Measurements from ENCODE around the gene LRRC52. TPM values are rescaled to one million over a fixed set of nuclear protein-coding genes. Genes with fewer than 3 reads are reported as not detected.
"Not testable (repeated sequence)": the region's sequence is repeated elsewhere in the genome, so short reads cannot be mapped to it uniquely, and the experiment has no call there.

Gene LRRC52
- total and polyA plus RNA-seq, 3 experiments from 2014 or later, result not detected

DNA sequence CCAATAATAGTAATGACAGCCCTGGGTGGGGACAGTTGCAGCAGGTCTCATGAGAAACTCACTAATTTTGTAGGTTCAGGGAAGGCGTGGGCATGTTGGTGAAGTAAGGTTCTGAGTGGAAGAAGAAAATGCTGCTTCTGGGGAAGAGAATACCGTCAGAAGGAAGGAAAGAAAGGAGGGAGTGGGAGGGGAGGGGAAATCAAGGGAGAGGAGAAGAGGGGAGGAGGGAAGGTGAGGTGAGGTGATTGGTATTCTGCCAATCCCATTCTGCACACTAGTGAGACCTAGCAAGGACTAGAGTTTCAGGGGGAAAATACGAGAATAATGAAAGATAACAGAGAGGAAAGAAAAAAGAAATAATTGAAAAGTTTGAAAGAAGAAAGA is 54.9 kb downstream of the LRRC52 start:
- no peaks in the 10 kb centered on the region for H3K9me3 ChIP-seq (ENCODE audit: low read length)
- no peaks in the 10 kb centered on the region for H3K9me3 Mint-ChIP-seq
- peak overlapping the region; percentile 84 to 95 (median 91) for H3K4me3 Mint-ChIP-seq
- peaks cover 14 to 25% of the 10 kb centered on the region in 2 donors for H3K27me3 Mint-ChIP-seq
- no peaks in the 10 kb centered on the region for H3K36me3 ChIP-seq (ENCODE audit: insufficient read depth, low read length)
- H3K4me3 ChIP-seq (ENCODE audit: low read length), result peak overlapping the region; percentile 68
- H3K4me1 Mint-ChIP-seq, result peaks cover 18 to 26% (median 22%) of the 10 kb centered on the region in 3 donors
- DNase-seq, result no peak
- H3K4me1 ChIP-seq (ENCODE audit: insufficient read depth, low read length), result peaks cover 14% of the 10 kb centered on the region
- POLR2A ChIA-PET, result no interaction called here
- H3K36me3 Mint-ChIP-seq, result peaks cover 0 to 3% (median 0%) of the 10 kb centered on the region in 3 donors
- H3K27ac Mint-ChIP-seq, result peak overlapping the region; percentile 73 to 99 (median 94)
- CTCF ChIA-PET, result interaction anchor here (1.3 to 20.5 kb wide), 8 partner anchors 11 to 325 kb away, joined by 3 to 276 read pairs (median 6); partner anchors contain the start of gene ALDH9A1
- H3K27me3 ChIP-seq (ENCODE audit: insufficient read depth, low read length, poor library complexity, severe bottlenecking), result peaks cover under 1% of the 10 kb centered on the region
- H3K27ac ChIP-seq (ENCODE audit: low read depth, low read length), result peak overlapping the region; percentile 71

DNA sequence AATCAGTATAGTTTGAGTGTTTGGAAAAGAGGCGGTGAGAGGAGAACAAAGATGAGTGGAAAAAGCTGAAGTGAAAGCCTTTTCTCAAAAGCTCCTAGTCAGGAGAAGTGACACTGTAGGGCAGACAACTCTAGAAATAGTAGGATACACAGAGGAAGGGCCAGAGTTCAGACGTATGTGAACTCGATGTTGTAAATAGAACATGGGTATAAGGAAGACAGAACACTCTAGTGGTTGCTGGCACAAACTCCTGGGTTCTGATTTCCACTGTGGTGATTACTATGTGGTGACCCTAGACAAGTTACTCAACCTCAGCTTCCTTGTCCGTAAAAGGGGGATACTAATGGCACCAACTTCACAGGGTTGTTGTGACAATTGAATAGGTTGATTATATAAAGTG is 57.0 kb downstream of the LRRC52 start:
- no peaks in the 10 kb centered on the region for H3K27me3 ChIP-seq (ENCODE audit: insufficient read depth, low read length, poor library complexity, severe bottlenecking)
- H3K36me3 ChIP-seq (ENCODE audit: insufficient read depth, low read length), result no peaks in the 10 kb centered on the region
- Mint-ChIP-seq H3K4me1 (peaks cover 18 to 26% (median 22%) of the 10 kb centered on the region in 3 donors), H3K27me3 (peaks cover 6 to 9% of the 10 kb centered on the region in 2 donors), H3K9me3 (no peaks in the 10 kb centered on the region), H3K36me3 (peaks cover 0 to 3% (median 0%) of the 10 kb centered on the region in 3 donors), H3K27ac (no peak overlapping the region), H3K4me3 (no peak overlapping the region)
- ChIA-PET POLR2A (no interaction called here), CTCF (interaction anchor here (0.7 to 20.5 kb wide), 9 partner anchors 8 to 324 kb away, joined by 3 to 276 read pairs (median 6); partner anchors contain the start of gene MGST3)
- no peak overlapping the region for H3K4me3 ChIP-seq (ENCODE audit: low read length)
- no peaks in the 10 kb centered on the region for H3K9me3 ChIP-seq (ENCODE audit: low read length)
- peaks cover 14% of the 10 kb centered on the region for H3K4me1 ChIP-seq (ENCODE audit: insufficient read depth, low read length)
- no peak overlapping the region for H3K27ac ChIP-seq (ENCODE audit: low read depth, low read length)
- no peak for DNase-seq

DNA sequence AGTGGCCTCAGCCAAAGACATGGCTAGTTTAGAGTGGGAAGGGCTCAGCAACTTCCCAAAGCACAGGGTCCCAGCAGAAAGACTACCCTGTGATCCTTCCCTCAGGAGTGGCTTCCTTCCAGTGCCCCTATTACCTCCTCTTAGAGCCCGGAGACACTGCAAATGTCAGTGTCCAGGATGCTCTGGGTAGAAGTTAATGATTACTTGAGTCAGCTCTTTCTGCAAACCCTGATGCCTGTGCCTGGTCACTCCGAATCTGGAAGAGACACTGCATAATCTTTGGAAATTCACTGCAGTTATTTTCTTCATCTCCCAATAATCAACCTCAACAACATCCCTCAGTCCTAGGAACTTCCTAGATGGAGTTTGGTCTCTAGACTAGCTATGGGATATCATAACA is 60.0 kb downstream of the LRRC52 start:
- Mint-ChIP-seq H3K9me3 (no peaks in the 10 kb centered on the region), H3K4me1 (peaks cover 2 to 8% (median 5%) of the 10 kb centered on the region in 3 donors), H3K4me3 (no peak overlapping the region), H3K36me3 (no peaks in the 10 kb centered on the region), H3K27me3 (peaks cover 0 to 5% of the 10 kb centered on the region in 2 donors), H3K27ac (no peak overlapping the region)
- H3K27ac ChIP-seq (ENCODE audit: low read depth, low read length), result no peak overlapping the region
- no peak for DNase-seq
- peaks cover 2% of the 10 kb centered on the region for H3K4me1 ChIP-seq (ENCODE audit: insufficient read depth, low read length)
- no peaks in the 10 kb centered on the region for H3K36me3 ChIP-seq (ENCODE audit: insufficient read depth, low read length)
- ChIA-PET CTCF (interaction anchor here (9.2 kb wide), 1 partner anchor 308 kb away, joined by 116 read pairs; no protein-coding TSS in a partner anchor), POLR2A (no interaction called here)
- H3K4me3 ChIP-seq (ENCODE audit: low read length), result no peak overlapping the region
- H3K27me3 ChIP-seq (ENCODE audit: insufficient read depth, low read length, poor library complexity, severe bottlenecking), result no peaks in the 10 kb centered on the region
- no peaks in the 10 kb centered on the region for H3K9me3 ChIP-seq (ENCODE audit: low read length)

DNA sequence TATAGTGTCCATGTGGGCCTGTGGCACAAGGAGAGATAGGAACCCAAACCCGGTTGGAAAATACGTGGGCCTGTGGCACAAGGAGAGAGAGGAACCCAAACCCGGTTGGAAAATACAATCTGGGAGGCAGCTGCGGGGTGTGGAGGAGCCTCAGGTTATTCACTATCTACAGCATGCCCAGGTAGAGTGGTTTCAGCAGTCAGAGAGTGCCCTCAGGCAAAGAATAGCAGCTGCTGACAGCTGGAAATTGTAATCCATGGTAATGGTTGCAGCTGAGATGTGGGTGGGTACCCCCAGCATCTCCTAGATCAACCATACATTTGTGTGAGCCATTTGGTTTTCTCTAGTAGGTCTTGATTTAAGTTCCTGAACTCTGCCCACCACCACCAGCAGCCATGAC is 61.4 kb downstream of the LRRC52 start:
- Mint-ChIP-seq H3K9me3 (no peaks in the 10 kb centered on the region), H3K4me1 (peaks cover 2 to 7% (median 5%) of the 10 kb centered on the region in 3 donors), H3K4me3 (no peak overlapping the region), H3K36me3 (no peaks in the 10 kb centered on the region), H3K27me3 (peaks cover 0 to 12% of the 10 kb centered on the region in 2 donors), H3K27ac (no peak overlapping the region)
- CTCF ChIA-PET, result interaction anchor here (0.6 to 0.8 kb wide), 2 partner anchors 26 to 212 kb away, joined by 3 read pairs; partner anchors contain the start of gene MGST3
- Histone ChIP-seq H3K36me3 (ENCODE audit: insufficient read depth, low read length) (no peaks in the 10 kb centered on the region), H3K27ac (ENCODE audit: low read depth, low read length) (no peak overlapping the region), H3K9me3 (ENCODE audit: low read length) (no peaks in the 10 kb centered on the region), H3K4me1 (ENCODE audit: insufficient read depth, low read length) (no peaks in the 10 kb centered on the region), H3K4me3 (ENCODE audit: low read length) (no peak overlapping the region), H3K27me3 (ENCODE audit: insufficient read depth, low read length, poor library complexity, severe bottlenecking) (no peaks in the 10 kb centered on the region)
- POLR2A ChIA-PET, result no interaction called here
- DNase-seq, result no peak

DNA sequence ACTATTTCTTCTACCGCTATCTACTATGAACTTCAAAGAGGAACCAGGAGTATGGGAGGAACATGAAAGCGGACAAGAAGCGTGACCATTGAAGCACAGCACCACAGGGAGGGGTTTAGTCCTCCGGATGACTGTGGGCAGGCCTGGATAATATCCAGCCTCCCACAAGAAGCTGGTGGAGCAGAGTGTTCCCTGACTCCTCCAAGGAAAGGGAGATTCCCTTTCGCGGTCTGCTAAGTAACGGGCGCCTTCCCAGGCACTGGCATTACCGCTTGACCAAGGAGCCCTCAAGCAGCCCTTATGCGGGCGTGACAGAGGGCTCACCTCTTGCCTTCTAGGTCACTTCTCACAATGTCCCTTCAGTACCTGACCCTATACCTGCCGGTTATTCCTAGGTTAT is 62.9 kb downstream of the LRRC52 start:
- H3K4me3 ChIP-seq (ENCODE audit: low read length); H3K9me3 ChIP-seq (ENCODE audit: low read length); H3K4me1 ChIP-seq (ENCODE audit: insufficient read depth, low read length); H3K36me3 Mint-ChIP-seq; H3K27ac ChIP-seq (ENCODE audit: low read depth, low read length); DNase-seq; H3K27ac Mint-ChIP-seq; POLR2A ChIA-PET; H3K4me1 Mint-ChIP-seq; H3K4me3 Mint-ChIP-seq; H3K36me3 ChIP-seq (ENCODE audit: insufficient read depth, low read length); H3K9me3 Mint-ChIP-seq; H3K27me3 ChIP-seq (ENCODE audit: insufficient read depth, low read length, poor library complexity, severe bottlenecking): not testable (repeated sequence)
- CTCF ChIA-PET, result interaction anchor here (0.8 to 1.1 kb wide), 2 partner anchors 16 to 307 kb away, joined by 3 read pairs; no protein-coding TSS in a partner anchor
- H3K27me3 Mint-ChIP-seq, result peaks cover 6 to 24% of the 10 kb centered on the region in 2 donors

DNA sequence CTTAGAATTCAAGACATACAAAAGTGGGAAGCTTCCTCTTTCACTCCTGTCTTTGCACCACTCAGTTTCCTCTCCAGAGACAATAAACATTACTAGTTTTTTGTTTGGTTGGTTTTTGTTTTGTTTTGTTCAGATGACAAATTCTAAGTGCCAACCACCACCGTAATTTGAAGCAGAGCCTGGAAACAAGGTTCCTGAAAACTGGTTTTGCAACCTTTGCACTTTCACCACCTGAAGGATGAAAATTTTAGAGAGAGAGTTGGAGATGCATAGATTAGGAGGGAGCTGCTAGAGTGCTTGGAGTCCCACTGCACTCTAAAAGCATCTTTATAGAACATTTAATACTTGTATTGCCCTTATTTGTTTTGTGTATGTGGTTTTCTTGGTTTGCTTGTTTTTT is 67.1 kb downstream of the LRRC52 start:
- peaks cover 0 to 4% (median 2%) of the 10 kb centered on the region in 3 donors for H3K36me3 Mint-ChIP-seq
- no peak overlapping the region for H3K27ac Mint-ChIP-seq
- Histone ChIP-seq H3K27me3 (ENCODE audit: insufficient read depth, low read length, poor library complexity, severe bottlenecking) (no peaks in the 10 kb centered on the region), H3K36me3 (ENCODE audit: insufficient read depth, low read length) (no peaks in the 10 kb centered on the region), H3K9me3 (ENCODE audit: low read length) (no peaks in the 10 kb centered on the region), H3K4me1 (ENCODE audit: insufficient read depth, low read length) (no peaks in the 10 kb centered on the region), H3K4me3 (ENCODE audit: low read length) (no peak overlapping the region), H3K27ac (ENCODE audit: low read depth, low read length) (no peak overlapping the region)
- peaks cover 13 to 49% of the 10 kb centered on the region in 2 donors for H3K27me3 Mint-ChIP-seq
- CTCF ChIA-PET, result interaction anchor here (1.1 kb wide), 1 partner anchor 11 kb away, joined by 6 read pairs; no protein-coding TSS in a partner anchor
- H3K4me3 Mint-ChIP-seq, result no peak overlapping the region
- H3K9me3 Mint-ChIP-seq, result peaks cover 3 to 16% (median 11%) of the 10 kb centered on the region in 5 donors
- POLR2A ChIA-PET, result no interaction called here
- no peaks in the 10 kb centered on the region for H3K4me1 Mint-ChIP-seq
- no peak for DNase-seq

DNA sequence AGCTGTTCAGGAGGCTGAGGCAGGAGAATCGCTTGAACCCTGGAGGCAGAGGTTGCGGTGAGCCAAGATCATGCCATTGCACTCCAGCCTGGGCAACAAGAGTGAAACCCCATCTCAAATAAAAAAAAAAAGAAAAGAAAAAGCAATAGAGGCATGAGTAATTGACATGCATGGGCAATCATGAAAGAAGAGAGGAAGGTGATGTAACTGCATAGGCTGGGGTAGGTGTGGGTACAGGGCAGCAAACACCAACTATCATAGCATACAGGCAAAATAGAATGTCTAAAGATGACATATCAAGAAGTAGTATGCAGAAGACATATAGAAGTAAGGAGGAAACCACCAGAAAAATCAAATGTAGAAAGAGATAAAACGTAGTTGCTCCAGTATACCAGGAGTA is 68.3 kb downstream of the LRRC52 start:
- H3K4me3 ChIP-seq (ENCODE audit: low read length), result no peak overlapping the region
- no peak for DNase-seq
- Mint-ChIP-seq H3K4me3 (no peak overlapping the region), H3K27ac (no peak overlapping the region), H3K4me1 (no peaks in the 10 kb centered on the region), H3K9me3 (peaks cover 3 to 16% (median 11%) of the 10 kb centered on the region in 5 donors), H3K27me3 (peaks cover 15 to 58% of the 10 kb centered on the region in 2 donors), H3K36me3 (peaks cover 0 to 4% (median 2%) of the 10 kb centered on the region in 3 donors)
- no peaks in the 10 kb centered on the region for H3K36me3 ChIP-seq (ENCODE audit: insufficient read depth, low read length)
- H3K4me1 ChIP-seq (ENCODE audit: insufficient read depth, low read length), result no peaks in the 10 kb centered on the region
- no peak overlapping the region for H3K27ac ChIP-seq (ENCODE audit: low read depth, low read length)
- POLR2A ChIA-PET, result no interaction called here
- CTCF ChIA-PET, result no interaction called here
- no peaks in the 10 kb centered on the region for H3K9me3 ChIP-seq (ENCODE audit: low read length)
- H3K27me3 ChIP-seq (ENCODE audit: insufficient read depth, low read length, poor library complexity, severe bottlenecking), result no peaks in the 10 kb centered on the region

Data from CD8-positive, alpha-beta memory T cell (primary cell).